Fibroblast of the aortic adventitia (primary cell): ENCODE results near the gene USP30. TPM values are rescaled to one million over a fixed set of nuclear protein-coding genes. Genes with fewer than 3 reads are reported as not detected.

ENCODE experiments used
- DNase-seq: peaks from one replicate; pipeline ENCODE4 v3.0.0-alpha.2; 2010; ENCODE audit warnings: low read depth
- H3K4me3 ChIP-seq: 2 replicates; pipeline ENCODE4 v1.5.1; 2011; ENCODE audit warnings: low read depth, mild to moderate bottlenecking, control low read depth, low read length, moderate library complexity
- CTCF ChIP-seq: IDR thresholded peaks from 2 replicates; pipeline ENCODE4 v1.5.1; 2011; ENCODE audit warnings: mild to moderate bottlenecking, low read length, control low read depth, inconsistent platforms; ENCODE audit not compliant: insufficient read depth
- small RNA-seq: library from RNA; depleted of rRNA; stranded (forward); fragments of <200 nt; gene quantifications from one replicate; pipeline ENCODE3, GENCODE V24; 2012
- total RNA-seq: library from RNA; depleted of rRNA; stranded (reverse); fragments of >200 nt; gene quantifications from 2 replicates; pipeline ENCODE4 v1.2.3, GENCODE V29; 2012; ENCODE audit warnings: low replicate concordance

USP30 gene
- total RNA-seq, 1 donor, result 11.2 TPM

GRCh38 chr12:109134186-109134917 is 82.0 kb downstream of the USP30 start:
- H3K4me3 ChIP-seq, result no peak overlapping the region
- peak; percentile 64 for DNase-seq

GRCh38 chr12:109137055-109137454 is 84.7 kb downstream of the USP30 start:
- TF ChIP-seq CTCF, result no peak
- no peak overlapping the region for H3K4me3 ChIP-seq
- DNase-seq, result no peak

More at GRCh38 chr12:109134186-109134917, 82.0 kb downstream of the USP30 start:
- TF ChIP-seq CTCF, result peak; percentile 64

Small RNA genes within 50 kb of the gene (small RNA-seq; reads per million reads assigned to genes)
- gene AC190387.1, result not detected
- 0.25 reads per million for gene RNA5SP372

Other genes with a start within 250 kb of the USP30 start
- gene SSH1, start 195.0 kb upstream of the USP30 start, total RNA-seq, result 8.7 and 31.6 TPM in 2 replicates
- gene DAO, start 172.5 kb upstream of the USP30 start, total RNA-seq, result not detected in 2 replicates
- not detected in 2 replicates for gene SVOP, start 31.5 kb upstream of the USP30 start, total RNA-seq
- 9.9 and 20.7 TPM in 2 replicates for gene ALKBH2, start 40.9 kb downstream of the USP30 start, total RNA-seq
- 27.1 and 30.8 TPM in 2 replicates for gene UNG, start 45.0 kb downstream of the USP30 start, total RNA-seq
- gene ACACB, start 64.0 kb downstream of the USP30 start, total RNA-seq, result 14.7 and 31.2 TPM in 2 replicates